Fibroblast of pulmonary artery (primary cell): ENCODE results near the gene SFXN3.

Experiments
- DNase-seq: peaks from one replicate; pipeline ENCODE4 v3.0.0-alpha.2; 2010; ENCODE audit warnings: low read depth
- H3K4me3 ChIP-seq: replicated peaks from 2 replicates; pipeline ENCODE4 v1.5.1; 2011; ENCODE audit warnings: low read depth, mild to moderate bottlenecking, control low read depth, low read length, moderate library complexity
- CTCF ChIP-seq: IDR thresholded peaks from 2 replicates; pipeline ENCODE4 v1.5.1; 2011; ENCODE audit warnings: mild to moderate bottlenecking, control low read depth, low read length, inconsistent platforms; ENCODE audit errors: missing control alignments

The SFXN3 gene

DNA sequence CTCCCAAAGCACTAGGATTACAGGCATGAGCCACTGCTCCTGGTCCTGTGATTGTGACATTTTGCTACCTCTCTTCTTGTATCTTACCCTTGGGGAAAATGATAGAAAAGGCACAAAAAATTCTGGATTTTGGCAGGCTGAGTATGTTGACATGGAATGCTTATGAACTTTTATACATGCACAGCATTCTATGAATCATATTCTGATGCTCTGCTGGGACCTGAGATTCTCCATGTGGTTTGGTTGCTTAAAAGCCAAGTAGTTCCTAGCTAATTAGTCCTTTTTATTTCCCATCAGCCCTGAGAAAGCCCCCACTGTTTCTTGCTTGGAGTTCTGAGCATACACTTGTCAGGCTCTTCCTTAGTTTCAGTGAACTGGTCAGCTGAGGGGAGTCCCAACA is 22.5 kb downstream of the SFXN3 start:
- DNase-seq = no peak

DNA sequence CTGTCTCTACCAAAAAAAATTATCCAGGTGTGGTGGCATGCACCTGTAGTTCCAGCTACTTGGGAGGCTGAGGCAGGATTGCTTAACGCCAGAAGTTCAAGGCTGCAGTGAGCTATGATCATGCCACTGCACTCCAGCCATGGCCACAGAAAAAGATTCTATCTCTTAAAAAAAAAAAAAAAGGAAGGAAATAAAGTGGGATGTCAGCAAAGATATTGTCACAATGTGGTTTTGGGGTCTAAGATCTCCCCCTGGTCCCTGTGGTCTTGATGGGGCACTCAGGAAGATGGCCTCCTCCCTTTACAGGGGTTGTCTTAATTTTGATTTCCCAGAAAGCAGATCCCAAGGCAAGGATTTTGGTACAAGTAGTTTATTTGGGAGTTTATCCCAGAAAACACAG is 23.3 kb downstream of the SFXN3 start:
- no peak overlapping the region for H3K4me3 ChIP-seq
- TF ChIP-seq CTCF = no peak
- no peak for DNase-seq

More for the DNA sequence above, 22.5 kb downstream of the SFXN3 start:
- TF ChIP-seq CTCF = no peak
- H3K4me3 ChIP-seq = no peak overlapping the region

DNA sequence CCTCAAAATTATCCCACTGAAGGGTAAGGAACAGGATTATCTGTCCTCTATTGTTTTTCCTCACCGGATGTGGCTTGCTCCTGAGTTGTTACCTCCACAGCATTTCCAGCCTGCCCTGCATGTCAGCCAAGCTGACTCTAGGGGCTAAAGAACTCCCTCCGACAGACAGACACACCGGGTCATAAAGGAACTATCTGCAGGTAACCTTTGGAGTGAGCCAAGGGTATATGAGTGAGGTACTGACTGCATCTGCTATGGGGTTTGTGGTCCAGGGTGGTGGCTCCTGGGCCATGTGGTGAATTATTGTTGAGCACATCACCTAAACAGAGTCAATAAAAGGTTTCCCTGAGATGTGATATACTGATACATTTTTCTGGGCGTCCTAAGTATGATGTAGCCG is 23.8 kb downstream of the SFXN3 start:
- no peak for TF ChIP-seq CTCF
- DNase-seq = no peak
- no peak overlapping the region for H3K4me3 ChIP-seq

- H3K4me3 ChIP-seq = no peak overlapping the region
- no peak for DNase-seq
- TF ChIP-seq CTCF = no peak
These were observed 24.4 kb downstream of the SFXN3 start for GRCh38 chr10:101055411-101055810.

- no peak for DNase-seq
- no peak overlapping the region for H3K4me3 ChIP-seq
- TF ChIP-seq CTCF = no peak
These were observed 25.5 kb downstream of the SFXN3 start for GRCh38 chr10:101056365-101057151.

DNA sequence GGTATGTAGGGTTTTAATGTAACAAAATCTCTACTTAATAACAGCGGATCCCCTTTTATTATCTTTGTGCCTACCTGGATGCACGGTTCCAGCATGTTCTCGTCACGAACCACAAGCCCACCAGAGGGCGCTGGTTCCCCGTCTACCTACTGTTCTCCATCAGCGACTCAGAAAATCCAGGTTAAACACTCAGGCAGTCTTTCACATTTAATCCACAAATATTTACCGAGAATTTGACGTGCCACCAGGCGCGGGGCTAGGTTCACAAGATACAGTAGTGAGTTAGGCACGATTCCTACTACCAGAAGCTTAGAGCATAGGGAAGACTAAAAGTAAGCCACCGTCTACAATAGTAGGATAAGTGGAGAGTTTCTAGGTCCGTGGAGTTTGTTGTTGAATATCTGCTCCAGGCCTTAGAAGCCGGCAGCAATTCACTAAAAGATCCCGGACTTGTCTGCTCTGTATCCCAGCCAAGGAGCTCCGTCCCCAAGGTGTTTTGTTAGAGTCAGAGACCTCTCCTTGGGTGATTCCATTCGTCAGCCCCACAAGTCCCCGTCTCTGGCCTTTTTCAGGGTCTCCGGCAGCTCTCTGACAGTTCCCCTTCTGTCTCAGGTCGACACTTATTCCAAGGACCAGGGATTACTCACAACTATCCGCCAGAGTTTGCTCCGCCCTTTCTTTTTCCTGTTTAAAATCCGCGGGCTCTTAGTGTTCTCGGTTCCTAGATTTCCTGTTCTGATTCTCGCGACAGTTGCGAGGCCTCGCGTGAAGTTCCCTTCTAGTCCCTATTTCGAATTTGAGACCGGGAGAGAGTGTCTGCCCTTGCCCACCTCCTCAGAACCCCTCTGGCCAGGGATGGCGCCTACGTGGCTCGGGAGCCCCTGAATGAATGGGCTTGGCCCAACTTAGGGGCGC is 29.3 kb downstream of the SFXN3 start:
- H3K4me3 ChIP-seq = peak overlapping the region; percentile 98
- TF ChIP-seq CTCF = peak; percentile 92
- DNase-seq = peak; percentile 96
